GM18519 (cell line): Measurements from ENCODE around the gene UBE3B.

ENCODE experiments used
- ATAC-seq: cut with Tn5 transposase; IDR thresholded peaks from one replicate; pipeline ENCODE4 v1.9.1; 2021; ENCODE audit warnings: mild to moderate bottlenecking, moderate library complexity; ENCODE audit not compliant: unreplicated experiment, low FRiP score

The UBE3B gene

GRCh38 chr12:109449845-109450532 is 27.4 kb upstream of the UBE3B start:
- no peak for ATAC-seq

GRCh38 chr12:109450980-109451379 is 26.5 kb upstream of the UBE3B start:
- ATAC-seq: no peak

- ATAC-seq: no peak
Measured at GRCh38 chr12:109451400-109451799, 26.0 kb upstream of the UBE3B start.

- no peak for ATAC-seq
Measured at GRCh38 chr12:109452489-109452888, 24.9 kb upstream of the UBE3B start.

- no peak for ATAC-seq
Measured at GRCh38 chr12:109455706-109456105, 21.7 kb upstream of the UBE3B start.

- ATAC-seq: no peak
Measured at GRCh38 chr12:109458086-109458485, 19.3 kb upstream of the UBE3B start.

- ATAC-seq: no peak
Measured at GRCh38 chr12:109458771-109459208, 18.6 kb upstream of the UBE3B start.

GRCh38 chr12:109459247-109459646 is 18.2 kb upstream of the UBE3B start:
- no peak for ATAC-seq

GRCh38 chr12:109460538-109460937 is 16.9 kb upstream of the UBE3B start:
- no peak for ATAC-seq

GRCh38 chr12:109461049-109461845 is 16.2 kb upstream of the UBE3B start:
- no peak for ATAC-seq

GRCh38 chr12:109461846-109462756 is 15.3 kb upstream of the UBE3B start:
- ATAC-seq: no peak

GRCh38 chr12:109462868-109463692 is 14.4 kb upstream of the UBE3B start:
- no peak for ATAC-seq

- ATAC-seq: no peak
Measured at GRCh38 chr12:109463756-109464155, 13.7 kb upstream of the UBE3B start.

- ATAC-seq: no peak
Measured at GRCh38 chr12:109464642-109465351, 12.6 kb upstream of the UBE3B start.

GRCh38 chr12:109466305-109466704 is 11.1 kb upstream of the UBE3B start:
- ATAC-seq: no peak

GRCh38 chr12:109466821-109467220 is 10.6 kb upstream of the UBE3B start:
- no peak for ATAC-seq

- ATAC-seq: no peak
Measured at GRCh38 chr12:109467978-109468676, 9.3 kb upstream of the UBE3B start.

- no peak for ATAC-seq
Measured at GRCh38 chr12:109469517-109469916, 7.9 kb upstream of the UBE3B start.

GRCh38 chr12:109473006-109473405 is 4.4 kb upstream of the UBE3B start:
- no peak for ATAC-seq
